Midbrain (tissue), 1 donor: Measurements from ENCODE around the gene ERN1.
"Not testable (repeated sequence)": the region's sequence is repeated elsewhere in the genome, so short reads cannot be mapped to it uniquely, and the experiment has no call there.

Experiments
- DNase-seq: peaks from one replicate; lab custom pipeline; 2025; lab: John Stamatoyannopoulos, UW

ERN1 gene

DNA sequence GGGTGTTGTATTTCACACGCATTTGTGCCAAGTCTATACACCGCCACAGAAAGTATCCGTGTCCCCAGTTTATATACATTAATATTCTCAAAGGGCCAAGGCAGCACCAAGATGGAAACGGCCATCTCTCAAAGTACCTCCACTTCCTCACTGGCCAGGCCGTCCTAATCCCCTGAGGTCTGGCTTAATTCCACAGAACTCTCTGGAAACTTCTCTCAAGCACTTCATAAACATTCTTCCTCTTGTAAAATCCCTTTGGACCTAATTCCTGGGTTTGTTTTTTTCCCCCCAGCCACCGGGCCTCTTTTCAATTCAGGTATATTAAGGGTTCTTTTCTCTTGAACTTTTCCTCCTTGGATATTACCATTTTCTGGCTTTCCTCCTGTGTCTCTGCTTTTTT is 5.1 kb upstream of the ERN1 start:
- DNase-seq, result no peak

DNA sequence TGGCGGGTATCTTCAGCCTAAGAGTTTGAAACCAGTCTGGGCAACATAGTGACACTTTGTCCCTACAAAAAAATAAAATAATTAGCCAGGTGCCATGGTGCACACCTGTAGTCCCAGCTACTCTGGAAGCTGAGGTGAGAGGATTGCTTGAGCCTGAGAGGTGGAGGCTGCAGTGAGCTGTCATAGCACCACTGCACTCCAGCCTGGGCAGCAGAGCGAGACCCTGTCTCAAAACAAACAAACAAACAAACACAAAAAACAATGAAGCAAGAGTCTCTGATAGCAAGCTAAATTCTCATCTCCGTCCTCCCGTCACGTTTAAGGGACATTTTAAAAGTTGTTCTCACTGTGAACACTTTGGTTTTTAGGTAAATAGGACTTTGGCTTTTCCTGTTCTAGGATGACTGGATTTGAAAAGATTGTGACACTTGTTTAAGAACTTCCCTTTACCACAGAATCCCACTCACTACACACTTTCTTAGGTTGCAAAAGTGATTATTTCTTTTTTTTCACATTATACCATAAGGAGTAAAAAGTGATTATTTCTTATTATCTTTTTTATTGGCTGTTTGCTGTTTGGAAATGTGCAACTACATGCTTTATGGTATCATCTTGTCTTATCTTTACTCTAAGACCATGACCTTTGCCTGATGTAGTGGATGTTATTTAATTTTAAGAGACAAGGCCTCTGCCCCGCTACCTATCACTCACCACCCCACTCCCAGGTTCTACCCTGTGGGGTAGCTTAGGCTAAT is 4.4 kb upstream of the ERN1 start:
- DNase-seq, result no peak

DNA sequence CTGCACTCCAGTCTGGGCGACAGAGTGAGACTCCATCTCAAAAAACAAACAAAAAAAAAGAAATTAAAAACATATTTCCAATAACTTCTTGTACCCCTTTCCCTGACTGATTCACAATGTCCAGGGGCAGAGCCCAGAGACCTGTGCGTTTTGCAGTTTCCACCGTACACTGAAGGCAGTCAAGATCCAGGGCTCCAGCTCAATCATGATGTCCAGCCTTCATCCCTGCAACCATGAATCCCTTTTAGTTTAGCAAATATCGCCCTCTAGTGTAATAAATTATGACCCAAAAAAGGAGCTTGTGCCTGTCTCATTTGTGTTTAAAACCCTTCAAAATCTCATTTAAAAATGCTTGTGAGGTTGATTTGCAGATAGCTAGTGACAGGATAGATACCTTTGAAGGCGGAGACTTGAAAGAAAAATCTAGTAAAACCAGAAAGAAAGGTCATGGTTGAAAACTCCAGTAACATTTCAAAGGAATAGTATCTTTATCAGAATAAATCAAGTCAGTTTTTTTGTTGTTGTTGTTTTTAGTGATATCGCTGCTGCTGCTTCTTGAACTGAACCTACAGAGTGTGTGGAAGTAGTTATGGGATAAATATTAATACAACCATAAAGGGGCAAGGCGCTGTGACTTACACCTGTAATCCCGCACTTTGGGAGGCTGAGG is 3.7 kb upstream of the ERN1 start:
- peak; percentile 73 for DNase-seq

DNA sequence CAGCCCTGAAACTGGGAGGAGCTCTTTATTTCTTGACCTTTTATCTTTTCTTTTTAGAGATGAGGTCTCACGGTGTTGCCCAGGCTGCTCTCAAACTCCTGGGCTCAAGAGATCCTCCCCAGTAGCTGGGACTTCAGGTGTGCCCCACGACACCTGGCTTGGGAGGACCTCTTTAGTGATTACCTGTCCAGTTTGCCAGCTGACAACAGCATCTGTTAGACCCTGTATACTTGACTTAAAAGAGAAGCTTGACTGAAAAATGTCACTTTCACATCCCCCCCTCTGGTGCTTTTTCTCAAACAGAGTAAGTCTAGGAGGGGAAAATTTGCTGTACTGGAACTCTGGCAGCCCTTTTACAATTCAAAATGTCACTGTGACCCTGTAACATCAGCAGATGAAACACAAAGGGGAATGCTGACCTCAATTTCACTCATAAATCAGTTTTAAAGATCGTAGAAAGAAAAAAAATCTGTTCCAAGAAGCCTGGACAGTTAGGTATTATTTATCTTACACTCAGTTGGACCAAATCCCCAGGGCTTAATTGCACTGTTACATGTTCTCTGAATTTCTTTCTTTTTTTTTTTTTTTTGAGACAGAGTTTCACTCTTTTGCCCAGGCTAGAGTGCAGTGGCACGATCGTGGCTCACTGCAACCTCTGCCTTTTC is 1.8 kb upstream of the ERN1 start:
- no peak for DNase-seq

DNA sequence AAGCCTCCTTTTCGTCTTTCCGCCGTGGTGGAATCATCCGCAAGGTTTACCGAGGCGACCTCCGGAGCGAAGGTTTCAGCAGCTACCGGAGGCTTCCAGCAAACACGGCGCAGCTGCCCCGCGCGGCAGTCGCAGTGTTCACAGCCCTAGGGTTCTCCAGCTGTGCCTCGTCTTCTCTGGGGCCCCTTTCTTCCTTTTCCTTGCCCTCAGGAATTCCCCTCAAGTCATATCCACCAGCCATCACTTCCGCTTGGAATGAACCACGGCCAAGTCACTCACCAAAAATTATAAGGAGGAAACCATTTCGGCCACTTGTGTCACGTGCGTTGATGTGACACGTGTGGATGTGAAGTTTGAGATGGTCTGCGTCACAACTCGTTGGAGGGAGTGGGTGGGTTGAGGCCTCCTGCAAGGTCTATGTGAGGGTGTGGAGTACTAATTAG is 636 bp upstream of the ERN1 start:
- DNase-seq, result no peak

DNA sequence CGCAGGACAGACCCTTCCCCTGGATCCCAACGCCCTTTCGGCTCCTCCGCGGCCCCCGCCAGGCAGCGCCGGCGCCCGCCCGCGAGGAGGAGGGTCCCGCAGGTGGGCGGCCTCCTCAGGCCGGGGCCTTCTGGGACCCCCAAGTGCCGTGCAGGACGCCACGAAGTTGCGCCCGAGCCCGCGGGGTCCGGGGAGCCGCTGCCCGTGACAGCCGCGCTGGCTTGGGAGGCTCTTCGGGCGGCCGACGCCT is 504 bp downstream of the ERN1 start:
- DNase-seq, result no peak

DNA sequence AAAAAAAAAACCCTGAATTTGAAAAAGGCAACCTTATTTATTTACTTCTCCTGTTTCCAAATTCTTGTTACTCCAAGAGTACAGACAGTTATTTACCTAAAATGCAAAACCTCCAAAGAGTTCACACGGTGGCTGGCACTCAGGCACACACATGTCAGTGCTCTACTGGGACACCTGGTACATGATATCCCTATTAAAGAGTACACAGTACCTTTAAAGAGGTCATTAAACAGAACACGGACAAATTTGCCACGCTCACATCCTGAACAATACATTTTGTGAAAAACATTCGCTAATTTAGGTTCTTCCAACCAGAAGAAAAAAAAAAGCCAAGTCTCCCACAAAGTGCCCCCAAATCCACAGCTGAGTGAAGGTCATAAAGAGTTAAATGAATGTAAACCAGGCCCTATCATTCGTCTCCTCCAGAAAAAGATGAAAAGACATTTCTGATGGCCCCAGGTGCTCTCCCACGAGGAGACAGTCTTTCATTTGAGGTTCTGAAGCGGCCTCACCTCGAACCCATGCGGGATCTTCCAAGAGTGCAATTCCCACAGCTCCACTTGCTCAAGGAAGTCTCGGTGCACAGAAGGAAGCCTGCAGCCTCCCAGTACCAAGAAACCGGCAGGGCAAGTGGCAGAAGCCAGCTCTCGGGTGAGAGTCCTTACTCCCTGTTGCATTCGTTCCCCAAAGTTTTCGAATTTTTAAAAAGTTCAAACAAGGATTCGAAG is 993 bp downstream of the ERN1 start:
- no peak for DNase-seq

DNA sequence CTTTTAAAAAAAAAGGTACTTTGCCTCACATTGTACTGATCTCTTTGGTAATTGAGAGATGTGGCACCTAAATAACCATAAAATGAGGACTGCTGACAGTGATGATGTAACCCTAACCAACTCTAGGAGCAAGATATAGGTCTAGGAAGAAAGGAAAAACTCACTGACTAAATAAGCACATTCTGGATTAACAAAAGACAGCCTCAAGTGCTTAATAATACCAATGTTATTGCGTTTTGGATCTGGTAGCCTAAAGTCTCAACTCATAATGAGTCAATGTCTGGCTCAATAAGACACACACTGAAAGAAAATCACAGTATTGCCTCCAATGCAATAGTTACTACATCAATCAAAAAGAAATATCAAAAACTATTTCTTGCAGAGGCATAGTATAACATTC is 3.0 kb downstream of the ERN1 start:
- no peak for DNase-seq

DNA sequence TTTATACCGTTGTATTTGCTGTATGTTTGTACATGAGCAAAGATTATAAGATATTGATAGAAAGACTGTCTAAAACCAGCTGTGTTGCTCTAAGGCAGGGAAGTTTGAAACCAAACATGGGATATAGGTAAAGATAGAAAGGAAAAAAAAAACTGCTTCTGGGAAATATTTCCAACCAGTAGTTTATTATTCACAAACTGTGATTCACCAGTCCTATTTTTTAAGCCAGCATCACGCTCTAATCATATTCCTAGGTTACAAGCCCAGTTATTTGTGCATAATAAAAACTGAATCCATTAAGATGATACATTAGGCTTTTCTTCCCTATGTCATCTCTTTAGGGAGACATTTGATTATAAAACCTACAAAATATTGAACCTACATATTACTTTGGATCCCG is 4.0 kb downstream of the ERN1 start:
- DNase-seq, result no peak

DNA sequence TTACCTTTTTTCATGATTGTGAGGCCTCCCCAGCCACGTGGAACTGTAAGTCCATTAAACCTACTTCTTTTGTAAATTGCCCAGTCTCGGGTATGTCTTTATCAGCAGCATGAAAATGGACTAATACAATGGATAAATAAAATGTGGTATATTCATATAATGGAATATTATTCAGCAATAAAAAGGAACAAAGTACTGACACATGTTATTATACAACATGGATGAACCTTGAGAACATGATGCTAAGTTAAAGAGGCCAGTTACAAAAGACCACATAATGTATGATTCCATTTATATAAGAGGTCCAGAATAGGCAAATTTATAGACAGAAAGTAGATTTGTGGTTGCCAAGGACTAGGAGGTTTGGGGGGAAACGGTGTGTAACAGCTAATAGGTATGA is 5.3 kb downstream of the ERN1 start:
- no peak for DNase-seq

DNA sequence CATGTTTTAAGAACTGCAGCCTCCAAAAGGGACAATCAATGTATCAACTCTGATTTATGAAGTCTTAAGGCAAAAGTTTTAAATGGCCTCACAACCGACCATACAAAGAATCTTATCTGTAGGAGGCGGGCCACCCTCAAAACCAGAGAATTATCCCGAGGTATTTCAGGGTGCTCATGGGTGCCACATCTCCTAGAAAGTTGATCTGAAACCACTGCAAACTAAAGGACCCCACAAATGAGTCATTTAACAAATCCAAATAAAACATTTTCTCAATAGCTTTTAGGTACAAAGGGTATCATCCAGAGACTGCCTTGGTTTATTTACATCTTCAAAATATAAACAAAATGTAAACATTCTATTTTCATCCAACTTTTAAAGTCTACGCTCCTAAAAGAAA is 6.8 kb downstream of the ERN1 start:
- DNase-seq, result no peak

DNA sequence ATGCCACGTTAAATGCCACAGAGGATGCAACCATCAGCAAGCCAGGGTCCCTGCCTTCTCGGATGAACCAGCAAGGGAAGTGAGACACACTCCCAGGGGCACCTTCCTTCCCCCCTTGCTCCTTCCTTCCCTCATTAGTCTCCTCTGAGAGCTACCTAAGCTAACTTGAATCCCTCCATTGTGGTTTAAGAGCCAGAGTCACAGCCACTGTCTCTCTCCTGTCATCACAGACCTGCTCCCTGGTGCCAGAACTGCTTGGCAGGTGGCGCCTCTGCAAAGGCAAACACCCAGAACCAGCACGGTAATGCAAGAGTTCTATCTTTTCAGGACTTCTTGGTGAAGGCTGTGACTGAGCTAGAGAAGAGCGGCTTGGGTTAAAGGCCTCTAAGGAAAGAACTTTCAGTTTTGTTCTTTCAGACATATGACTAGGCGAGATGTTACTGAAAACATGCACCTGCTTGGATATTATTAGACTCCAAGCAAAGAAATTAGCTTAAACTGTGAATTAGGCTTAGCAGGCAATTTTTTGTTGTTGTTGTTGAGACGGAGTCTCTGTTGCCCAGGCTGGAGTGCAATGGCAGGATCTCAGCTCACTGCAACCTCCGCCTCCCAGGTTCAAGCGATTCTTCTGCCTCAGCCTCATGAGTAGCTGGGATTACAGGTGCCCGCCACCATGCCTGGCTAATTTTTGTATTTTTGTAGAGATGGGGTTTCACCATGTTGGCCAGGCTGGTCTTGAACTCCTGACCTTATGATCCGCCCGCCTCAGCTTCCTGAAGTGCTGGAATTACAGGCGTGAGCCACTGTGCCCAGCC is 8.8 kb downstream of the ERN1 start:
- DNase-seq, result not testable (repeated sequence)

DNA sequence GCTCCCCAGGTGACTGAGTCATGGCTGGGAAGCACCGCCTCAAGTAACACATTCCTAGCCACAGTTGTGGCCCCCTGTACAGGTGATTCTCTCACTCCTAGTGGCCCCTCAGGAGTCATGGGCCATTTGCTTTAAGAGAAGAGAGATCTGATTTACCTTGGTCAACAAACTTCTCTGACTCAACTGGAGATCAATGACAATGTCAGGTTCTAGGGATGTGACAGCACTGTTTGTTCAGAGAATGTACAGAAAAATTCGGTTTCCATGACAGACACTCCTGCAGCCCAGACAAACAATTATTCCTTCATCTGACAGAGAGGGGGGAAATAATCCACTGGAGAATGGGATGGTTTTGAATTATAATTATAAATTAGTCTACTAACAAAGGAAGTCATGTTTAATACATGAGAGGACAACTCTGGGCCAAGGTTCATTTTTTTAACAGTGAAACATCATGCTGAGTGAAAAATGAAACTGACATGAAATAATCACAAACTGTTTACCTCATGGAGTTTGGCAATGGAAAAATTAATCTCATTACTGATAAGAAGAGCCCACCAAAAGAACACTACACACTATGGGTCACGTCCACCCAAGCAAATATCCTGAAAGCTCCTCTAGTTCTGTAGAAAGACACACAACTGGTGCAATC is 9.7 kb downstream of the ERN1 start:
- no peak for DNase-seq

DNA sequence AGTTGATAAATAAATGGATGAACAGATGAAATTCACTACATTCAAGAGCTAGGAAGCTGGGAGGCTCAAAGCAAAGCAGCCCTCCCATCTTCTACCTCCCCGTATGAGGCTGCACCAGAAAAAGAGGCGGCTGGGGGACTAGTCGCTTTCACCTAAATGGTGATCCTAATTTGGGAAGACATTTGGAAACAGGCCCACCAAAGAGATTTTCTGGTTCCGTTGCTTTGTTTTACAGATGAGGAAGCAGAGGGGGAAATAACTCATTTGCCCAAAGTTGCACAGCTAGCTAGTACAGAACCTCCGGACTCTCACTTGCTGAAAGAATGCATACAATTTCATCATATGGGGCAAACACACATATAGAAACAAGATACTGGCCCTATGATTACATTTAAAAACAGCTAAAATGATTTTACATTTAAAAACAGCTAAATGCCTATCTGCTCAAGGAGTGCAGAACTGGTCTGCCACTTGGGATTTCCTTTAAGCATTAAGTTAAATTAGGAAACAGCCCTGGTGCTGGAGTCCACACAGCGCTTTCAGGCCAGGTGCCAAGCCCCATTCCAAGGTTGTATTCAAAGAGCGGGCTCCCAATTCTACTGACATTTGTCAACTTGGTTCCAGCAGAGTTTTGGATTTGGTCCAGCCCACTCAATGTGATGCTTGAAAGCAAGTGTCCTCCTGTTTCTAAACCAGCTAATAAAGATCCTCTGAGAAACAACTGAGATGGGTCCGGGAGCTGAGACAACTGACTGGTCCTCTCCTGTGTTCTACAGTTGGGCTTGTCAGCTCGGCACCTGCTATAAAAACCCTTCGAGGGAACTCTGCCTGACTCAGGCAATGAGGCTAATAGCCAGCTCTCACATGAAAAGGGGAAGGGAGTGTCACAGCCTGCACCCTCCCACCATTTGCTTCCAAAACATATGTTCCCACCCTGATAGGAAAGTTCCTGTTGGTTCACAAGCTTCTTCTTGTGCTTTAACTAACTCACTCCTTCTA is 11.7 kb downstream of the ERN1 start:
- DNase-seq, result no peak

DNA sequence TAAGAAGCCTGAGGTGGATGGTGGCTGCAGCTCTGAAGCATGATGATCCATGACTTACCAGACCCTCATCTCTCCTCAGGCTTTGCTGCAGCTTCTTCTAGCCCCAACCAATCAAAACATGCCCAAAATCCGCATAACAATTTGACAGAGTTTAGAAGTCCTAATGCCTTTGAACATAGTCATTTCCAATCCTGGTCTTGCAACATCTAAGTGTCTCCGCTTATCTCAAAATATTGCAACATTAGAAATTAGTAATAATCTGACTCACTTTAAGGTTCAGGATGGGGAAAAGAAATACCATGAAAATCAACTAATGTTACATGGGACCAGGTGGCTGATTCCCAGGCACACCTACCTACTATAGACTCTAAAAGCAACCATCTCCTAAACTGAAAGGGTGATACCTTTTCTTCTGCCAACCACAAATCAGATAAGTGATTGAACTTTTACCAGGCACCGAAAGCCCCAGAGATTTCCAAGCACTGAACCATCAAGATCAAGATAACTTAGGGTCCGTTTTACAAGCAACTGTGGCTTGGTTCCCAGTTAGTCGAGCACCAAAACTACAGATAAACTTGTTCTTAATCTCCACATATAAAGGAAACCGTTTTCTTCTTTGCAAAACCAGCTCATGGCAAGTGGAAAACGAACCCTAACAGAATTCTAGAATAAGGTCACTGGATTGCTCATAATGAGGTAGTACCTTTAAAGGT is 14.0 kb downstream of the ERN1 start:
- no peak for DNase-seq

DNA sequence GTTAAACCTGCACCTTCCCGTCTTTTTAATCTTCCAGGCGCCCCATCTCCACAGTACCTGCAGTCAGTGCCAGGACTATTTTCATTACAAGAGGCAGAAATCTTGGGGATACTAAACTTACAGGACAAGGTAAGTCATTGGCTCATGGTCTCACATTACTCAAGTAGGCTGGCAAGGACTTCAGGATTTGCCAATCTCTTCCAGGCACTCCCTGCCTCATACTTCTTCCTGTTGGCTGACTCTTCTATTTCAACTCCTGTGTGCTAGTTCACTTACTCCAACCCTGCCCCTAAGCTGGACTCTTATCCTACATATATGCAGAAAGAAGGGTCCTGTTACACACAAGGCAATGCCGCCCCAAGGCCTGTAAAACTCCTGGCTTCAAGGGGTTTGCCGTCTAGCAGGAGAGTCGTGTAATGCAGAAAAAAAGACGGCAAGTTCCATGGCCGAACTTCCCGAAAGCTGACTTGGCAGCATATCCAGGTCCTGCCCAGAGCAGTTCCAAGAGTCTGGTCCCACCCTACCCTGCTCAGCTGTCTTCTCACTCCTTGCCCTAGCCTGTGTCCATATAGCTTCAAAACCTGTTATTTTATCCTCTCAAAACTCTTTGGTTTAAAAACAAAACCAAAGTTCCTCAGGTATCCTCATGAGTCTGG is 14.8 kb downstream of the ERN1 start:
- DNase-seq, result no peak

DNA sequence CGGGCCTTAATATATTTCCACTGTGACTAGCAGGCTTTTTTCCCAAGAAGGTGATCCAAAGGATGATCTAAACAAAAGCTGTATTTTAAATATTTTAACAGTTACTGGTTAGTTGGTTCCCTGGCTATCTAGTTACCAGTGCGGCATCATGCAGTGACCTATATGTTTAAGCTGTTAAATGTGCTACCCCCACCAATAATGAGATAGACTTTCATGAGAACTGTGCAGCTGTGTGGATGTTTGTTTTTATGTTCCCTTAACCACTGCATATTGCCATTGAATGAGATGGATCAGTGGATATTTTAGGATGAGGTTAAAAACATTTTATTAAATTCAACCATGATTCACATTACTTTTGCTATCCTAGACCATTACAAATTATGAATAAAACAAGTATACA is 16.9 kb downstream of the ERN1 start:
- no peak for DNase-seq

DNA sequence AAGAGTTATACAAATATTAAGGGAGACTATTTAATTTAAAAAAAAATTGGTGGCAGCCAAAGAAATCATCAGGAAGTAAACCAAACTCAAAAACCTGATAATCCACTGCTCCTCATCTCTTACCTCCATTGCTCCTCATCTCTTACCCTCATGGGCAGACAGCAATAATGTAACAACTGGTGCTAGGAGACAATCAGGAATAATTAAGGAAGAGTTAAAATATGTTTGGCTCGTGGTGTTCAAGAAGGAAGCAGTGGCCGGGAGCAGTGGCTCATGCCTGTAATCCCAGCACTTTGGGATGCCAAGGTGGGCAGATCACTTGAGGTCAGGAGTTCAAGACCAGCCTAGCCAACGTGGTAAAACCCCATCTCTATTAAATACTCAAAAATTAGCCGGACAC is 18.1 kb downstream of the ERN1 start:
- DNase-seq, result no peak
